Measurements from ENCODE around the gene CAPS. TPM values are rescaled to one million over a fixed set of nuclear protein-coding genes. Genes with fewer than 3 reads are reported as not detected.

Gene CAPS
- total RNA-seq, 1 experiment from 2014 or later = 2.3 TPM

GRCh38 chr19:5904352-5905113, 9.5 kb upstream of the CAPS start, which contains the start of gene VMAC:
Gene VMAC, plus strand, starts transcription at chr19:5904872. Its CDS starts 19 bp downstream, at chr19:5904891.
- no peak within 1 kb of the TSS for H2BK120ac ChIP-seq (ENCODE audit: low read depth, low read length, poor library complexity, severe bottlenecking)
- peak within 1 kb of the TSS; percentile 85; the same call in 1 of the 2 replicates for H3K14ac ChIP-seq (ENCODE audit: insufficient read depth, low read length)
- no peaks in the 10 kb centered on the region for H3K4me1 ChIP-seq (ENCODE audit: insufficient read depth, low read length)
- no peaks in the 10 kb centered on the region for H3K9me3 Mint-ChIP-seq
- H3K79me2 ChIP-seq (ENCODE audit: insufficient read depth, low read length) = peaks cover 18% of the 10 kb centered on the region; the same call in 1 of the 2 replicates
- peak within 1 kb of the TSS; percentile 69 for H3K9ac ChIP-seq (ENCODE audit: extremely low read depth, insufficient read length, low read length)
- no peak within 1 kb of the TSS for H3T11ph ChIP-seq (ENCODE audit: low read length)
- TF ChIP-seq, protein P1, sequence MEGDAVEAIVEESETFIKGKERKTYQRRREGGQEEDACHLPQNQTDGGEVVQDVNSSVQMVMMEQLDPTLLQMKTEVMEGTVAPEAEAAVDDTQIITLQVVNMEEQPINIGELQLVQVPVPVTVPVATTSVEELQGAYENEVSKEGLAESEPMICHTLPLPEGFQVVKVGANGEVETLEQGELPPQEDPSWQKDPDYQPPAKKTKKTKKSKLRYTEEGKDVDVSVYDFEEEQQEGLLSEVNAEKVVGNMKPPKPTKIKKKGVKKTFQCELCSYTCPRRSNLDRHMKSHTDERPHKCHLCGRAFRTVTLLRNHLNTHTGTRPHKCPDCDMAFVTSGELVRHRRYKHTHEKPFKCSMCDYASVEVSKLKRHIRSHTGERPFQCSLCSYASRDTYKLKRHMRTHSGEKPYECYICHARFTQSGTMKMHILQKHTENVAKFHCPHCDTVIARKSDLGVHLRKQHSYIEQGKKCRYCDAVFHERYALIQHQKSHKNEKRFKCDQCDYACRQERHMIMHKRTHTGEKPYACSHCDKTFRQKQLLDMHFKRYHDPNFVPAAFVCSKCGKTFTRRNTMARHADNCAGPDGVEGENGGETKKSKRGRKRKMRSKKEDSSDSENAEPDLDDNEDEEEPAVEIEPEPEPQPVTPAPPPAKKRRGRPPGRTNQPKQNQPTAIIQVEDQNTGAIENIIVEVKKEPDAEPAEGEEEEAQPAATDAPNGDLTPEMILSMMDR (conservative IDR thresholded peaks at IDR 0.05) = no peak
- peak within 1 kb of the TSS; percentile 98 to 99 for H3K4me3 Mint-ChIP-seq
- H4K91ac ChIP-seq (ENCODE audit: insufficient read length, low read depth, low read length) = no peak within 1 kb of the TSS
- H4K8ac ChIP-seq (replicated peaks; ENCODE audit: insufficient read length, low read depth, low read length) = no peak within 1 kb of the TSS
- H4K5ac ChIP-seq (ENCODE audit: insufficient read length, low read depth, low read length) = no peak within 1 kb of the TSS
- H2AFZ ChIP-seq (ENCODE audit: low read length) = no peak within 1 kb of the TSS
- H3K9me3 ChIP-seq (ENCODE audit: control insufficient read depth, low read depth, low read length) = no peaks in the 10 kb centered on the region
- peaks cover 3% of the 10 kb centered on the region for H3K79me1 ChIP-seq (ENCODE audit: insufficient read depth, low read depth, low read length, poor library complexity, severe bottlenecking)
- H3K4ac ChIP-seq (ENCODE audit: low read depth, low read length) = no peak within 1 kb of the TSS
- peaks cover 3% of the 10 kb centered on the region for H3K23me2 ChIP-seq (ENCODE audit: insufficient read length, low read depth, low read length, poor library complexity, severe bottlenecking)
- H3K36me3 Mint-ChIP-seq (ENCODE audit: insufficient read depth in 1 of 3, low read depth in 3 of 3) = peaks cover 10 to 17% (median 12%) of the 10 kb centered on the region in 3 experiments
- H3K18ac ChIP-seq (ENCODE audit: insufficient read length, low read depth, low read length) = peak within 1 kb of the TSS; percentile 88
- H2BK15ac ChIP-seq (ENCODE audit: low read depth, low read length) = no peak within 1 kb of the TSS
- peaks cover 2 to 5% of the 10 kb centered on the region in 2 experiments; a peak in 3 of 4 replicates for H3K4me1 Mint-ChIP-seq
- no peak within 1 kb of the TSS for H2AK5ac ChIP-seq (ENCODE audit: insufficient read length, low read length)
- no peaks in the 10 kb centered on the region for H3K27me3 Mint-ChIP-seq (ENCODE audit: low read depth)
- peak within 1 kb of the TSS; percentile 49 for H3K27ac ChIP-seq (ENCODE audit: insufficient read length, low read depth, low read length)
- DNase-seq = peak; percentile 100
- no CpG with 5 or more reads among the region's 61 CpGs for WGBS (ENCODE audit: extremely low coverage, insufficient read length, low lambda C conversion rate)
- H2BK5ac ChIP-seq (ENCODE audit: insufficient read length, low read length) = no peak within 1 kb of the TSS
- no peaks in the 10 kb centered on the region; the same call in 1 of the 2 replicates for H3K27me3 ChIP-seq (ENCODE audit: insufficient read depth, low read length)
- H2BK20ac ChIP-seq (ENCODE audit: low read depth, low read length, poor library complexity, severe bottlenecking) = no peak within 1 kb of the TSS
- H3K4me2 ChIP-seq (ENCODE audit: insufficient read depth, insufficient read length, low read length) = peak within 1 kb of the TSS; percentile 89
- H4K20me1 ChIP-seq (ENCODE audit: control insufficient read depth, insufficient read depth, insufficient read length) = no peaks in the 10 kb centered on the region
- peak within 1 kb of the TSS; percentile 98 to 99 (median 99) for H3K27ac Mint-ChIP-seq
- H2BK12ac ChIP-seq (ENCODE audit: insufficient read length, low read depth, low read length) = no peak within 1 kb of the TSS
- no peak within 1 kb of the TSS for H3K23ac ChIP-seq (ENCODE audit: insufficient read length, low read depth, low read length)
- no peak within 1 kb of the TSS for H3K56ac ChIP-seq (ENCODE audit: insufficient read length, low read depth, low read length)
